Midbrain (tissue), 1 donor: ENCODE data around the gene MDP1.
A peak's percentile ranks its signal among the peaks of the same experiment; 100 is the strongest.

ENCODE experiments used
- DNase-seq: peaks from one replicate; lab custom pipeline; 2025; lab: John Stamatoyannopoulos, UW

MDP1 gene

DNA sequence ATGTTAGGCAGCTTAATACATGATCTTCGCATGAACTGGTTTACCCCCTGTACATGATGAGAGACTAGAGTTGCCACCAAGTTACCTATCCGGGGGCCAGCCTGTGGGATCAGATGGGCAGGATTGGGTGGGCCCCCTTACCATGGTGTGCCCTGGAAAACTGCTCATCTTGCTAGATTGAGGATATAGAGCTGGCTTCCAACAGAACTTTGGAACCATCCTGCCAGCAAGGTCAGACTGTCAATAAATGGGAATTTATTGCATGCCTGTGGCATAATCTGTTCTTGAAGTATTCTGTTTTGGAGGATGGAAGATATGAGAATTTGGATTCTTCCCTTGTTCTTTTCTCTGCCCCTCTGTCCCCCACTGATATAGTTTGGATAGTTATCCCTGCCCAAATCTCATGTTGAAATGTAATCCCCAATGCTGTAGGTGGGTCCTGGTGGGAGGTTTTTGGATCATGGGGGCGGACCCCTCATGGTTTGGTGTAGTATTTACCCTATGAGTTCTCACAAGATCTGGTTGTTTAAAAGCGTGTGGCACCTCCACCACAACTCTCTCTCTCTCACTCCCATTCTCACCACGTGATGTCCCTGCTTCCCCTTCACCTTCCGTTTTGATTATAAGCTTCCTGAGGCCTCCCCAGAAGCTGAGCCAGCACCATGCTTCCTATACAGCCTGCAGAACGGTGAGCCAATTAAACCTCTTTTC lies 16.9 kb downstream of the MDP1 start:
- no peak for DNase-seq

DNA sequence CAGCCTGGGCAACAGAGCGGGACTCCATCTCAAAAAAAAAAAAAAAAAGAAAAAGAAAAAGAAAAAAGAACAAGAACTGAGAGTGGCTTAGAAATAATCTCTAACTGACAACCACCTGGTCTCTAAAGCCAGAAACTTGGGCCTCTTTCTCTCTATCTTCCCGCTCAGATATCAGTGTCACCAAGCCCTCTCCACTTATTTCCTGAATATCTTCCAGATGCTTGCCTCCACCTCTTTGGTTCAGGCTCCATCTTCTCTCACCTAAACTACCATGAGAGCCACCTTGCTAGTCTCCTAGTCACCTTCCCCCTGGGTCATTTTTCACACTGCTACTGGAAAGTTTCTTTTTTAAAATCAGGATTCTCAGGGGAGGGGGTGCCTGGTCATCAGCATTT lies 18.8 kb downstream of the MDP1 start:
- no peak for DNase-seq

DNA sequence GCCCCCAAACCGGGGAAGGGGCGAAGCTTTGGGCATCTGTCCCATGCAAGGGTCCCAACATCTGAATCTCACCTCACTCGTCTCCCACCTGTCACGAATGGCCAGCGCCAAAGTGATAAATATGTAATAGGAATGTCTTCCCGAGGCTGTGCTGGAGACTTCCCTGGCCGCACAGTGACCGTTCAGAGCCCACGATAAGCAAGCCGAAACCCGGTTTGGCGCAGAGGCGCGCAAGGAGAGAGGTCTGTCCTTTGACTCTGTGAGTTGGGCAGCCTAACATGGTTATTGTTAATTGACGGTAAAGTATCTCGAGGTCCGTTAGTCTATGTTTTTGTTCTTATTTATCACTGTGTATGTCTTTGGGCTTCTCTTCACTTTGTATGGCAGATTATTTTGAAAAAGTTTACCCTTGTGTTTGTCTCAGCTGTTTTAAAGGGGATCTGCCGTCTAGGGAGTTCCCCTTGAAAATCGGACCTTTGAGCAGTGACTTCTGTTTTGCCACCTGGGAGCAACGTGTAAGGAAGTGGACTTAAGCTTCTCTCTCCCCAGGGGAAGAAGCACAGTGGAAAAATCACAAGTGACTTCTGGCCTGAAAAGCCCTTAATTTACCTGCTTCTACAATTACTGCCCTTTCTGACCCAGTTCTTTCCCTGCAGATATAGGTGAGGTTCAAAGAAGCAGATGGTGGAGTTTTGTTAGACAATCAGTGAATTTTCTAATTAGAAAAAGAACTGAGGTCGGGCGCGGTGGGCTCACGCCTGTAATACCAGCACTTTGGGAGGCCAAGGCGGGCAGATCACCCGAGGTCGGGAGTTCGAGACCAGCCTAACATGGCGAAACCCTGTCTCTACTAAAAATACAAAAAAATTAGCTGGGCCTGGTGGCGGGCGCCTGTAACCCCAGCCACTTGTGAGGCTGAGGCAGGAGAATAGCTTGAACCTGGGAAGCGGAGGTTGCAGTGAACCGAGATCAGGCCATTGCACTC lies 19.5 kb downstream of the MDP1 start:
- DNase-seq, result no peak

DNA sequence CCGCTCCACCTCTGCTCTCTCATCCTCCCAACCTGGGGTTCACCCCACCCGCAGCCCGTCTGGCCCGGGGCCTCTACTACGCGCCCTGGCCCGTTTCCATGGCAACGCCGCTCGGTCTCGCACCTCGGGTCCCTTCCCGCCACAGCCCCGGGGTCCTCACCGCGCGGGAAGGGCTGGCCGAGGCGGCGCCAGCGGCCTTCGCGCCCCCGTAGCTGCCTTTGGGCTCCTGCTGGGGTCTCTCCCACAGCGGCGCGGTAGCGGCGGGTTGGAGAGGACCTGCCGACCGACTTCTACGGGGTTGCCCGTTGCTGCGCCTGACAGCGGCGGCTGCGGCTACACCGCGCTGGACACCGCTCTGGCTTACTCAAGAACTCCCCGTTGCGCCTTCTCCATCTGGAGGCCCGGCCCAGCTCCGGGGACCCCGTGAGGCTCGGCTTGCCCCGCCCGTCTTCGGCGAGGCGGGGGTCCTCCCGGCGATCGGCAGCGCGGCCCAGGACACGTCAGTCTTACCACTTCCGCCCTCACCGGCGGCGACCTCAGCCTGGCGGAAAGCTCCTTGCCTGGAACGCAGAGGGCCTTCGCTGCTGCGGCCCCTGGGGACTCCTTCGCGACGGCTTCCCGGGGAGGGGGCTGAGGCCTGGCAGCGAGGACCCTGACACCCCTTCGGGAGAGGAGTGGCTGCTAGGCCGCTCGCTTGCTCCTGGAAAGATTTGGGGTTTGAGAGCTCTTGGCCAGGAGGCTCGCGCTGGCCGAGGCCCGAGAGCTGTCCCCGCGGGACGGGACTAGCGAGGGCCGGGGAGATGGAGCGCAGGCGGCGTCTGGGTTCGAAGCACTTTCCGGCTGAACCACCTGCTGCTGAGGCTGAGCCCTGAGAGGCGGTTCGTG lies 20.4 kb downstream of the MDP1 start, which contains the start of gene TM9SF1:
TSS of gene TM9SF1 (minus strand) at position 256 of the 885 bp plus-strand sequence. CDS start 422 bp downstream, outside the sequence.
- peak; percentile 83 for DNase-seq

DNA sequence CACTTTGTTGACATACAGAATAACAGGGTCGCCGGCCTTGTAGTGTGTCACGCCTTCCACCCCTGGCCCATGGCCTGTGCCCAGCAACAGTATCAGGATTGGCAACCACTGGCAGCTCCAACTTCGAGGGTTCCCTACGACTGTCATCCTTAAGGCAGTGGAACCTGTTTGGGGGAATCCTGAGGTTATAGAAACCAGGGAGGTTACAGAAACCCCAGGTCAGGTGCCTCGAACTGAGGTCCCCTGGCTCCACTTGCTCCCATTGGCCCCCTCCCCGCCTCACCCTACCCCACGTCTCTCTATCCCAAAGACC lies 21.0 kb downstream of the MDP1 start:
- DNase-seq, result no peak

DNA sequence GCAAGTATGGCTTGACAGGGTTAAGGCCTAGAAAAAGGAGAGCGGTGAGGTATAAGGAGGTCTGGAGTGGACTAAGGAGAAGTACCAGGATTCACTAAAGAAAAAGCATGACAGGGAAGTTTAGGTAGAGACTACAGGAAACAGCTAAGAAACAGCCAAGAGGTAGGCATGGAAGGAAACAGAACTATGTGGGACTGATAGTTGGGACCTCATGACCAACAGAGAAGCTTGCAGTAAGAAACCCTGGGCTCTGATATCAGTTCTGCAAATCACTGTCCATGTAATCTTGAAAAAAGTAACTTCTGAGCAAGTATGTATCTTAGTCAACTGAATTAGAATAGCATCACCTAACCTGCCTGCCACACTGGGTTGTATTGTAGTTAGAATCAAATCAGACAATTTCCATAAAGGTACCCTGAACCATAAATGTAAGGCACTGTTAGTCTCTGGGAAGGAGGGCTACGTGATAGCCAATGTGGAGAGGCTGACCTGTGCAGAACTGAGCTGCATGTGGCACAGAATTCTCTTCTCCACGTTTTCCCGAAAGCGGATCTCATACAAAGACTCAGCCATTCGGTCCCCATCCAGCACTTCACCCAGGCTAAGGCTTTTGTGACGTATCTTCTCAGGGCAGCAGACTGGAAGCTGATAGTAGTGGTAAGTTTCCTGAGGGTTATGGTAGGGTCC lies 21.5 kb downstream of the MDP1 start:
- no peak for DNase-seq

DNA sequence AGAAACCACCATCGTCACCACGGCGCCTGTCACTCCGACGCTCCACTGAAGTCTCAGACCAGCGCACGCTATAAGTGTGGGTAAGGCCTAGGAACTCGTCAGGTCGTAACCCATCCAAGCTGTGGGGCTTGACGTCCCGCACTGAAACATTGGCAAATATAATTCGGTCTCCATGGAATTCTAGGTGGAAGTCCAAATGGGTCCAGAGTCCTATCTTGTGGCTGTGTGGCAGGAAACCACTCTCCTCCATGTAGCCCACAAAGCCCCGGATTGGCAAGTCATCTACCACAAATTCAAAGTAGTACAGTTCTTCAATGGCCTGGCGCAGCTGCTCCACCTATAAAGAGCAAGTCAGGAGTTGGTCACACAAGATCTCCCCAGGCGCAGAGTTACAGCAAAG lies 22.9 kb downstream of the MDP1 start:
- DNase-seq, result no peak

DNA sequence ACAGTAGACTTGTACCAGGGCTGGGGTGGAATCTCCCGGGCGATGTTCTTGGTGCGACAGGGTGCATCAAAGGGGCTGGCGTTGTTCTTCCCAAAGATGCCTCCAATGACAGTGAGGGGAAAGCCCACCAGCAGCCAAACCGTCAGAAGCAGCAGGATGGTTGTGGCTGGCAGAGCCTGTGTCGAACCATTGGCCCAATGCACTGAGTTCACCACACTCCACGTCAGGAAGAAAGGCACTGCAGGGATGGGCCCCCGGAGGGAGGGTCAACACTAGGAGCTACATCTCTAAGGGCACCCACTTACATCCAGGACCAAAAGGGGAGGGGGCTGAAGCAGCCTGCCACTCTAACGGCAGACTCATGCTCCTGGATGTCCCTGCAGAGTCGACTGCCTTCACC lies 25.4 kb downstream of the MDP1 start:
- DNase-seq, result no peak

DNA sequence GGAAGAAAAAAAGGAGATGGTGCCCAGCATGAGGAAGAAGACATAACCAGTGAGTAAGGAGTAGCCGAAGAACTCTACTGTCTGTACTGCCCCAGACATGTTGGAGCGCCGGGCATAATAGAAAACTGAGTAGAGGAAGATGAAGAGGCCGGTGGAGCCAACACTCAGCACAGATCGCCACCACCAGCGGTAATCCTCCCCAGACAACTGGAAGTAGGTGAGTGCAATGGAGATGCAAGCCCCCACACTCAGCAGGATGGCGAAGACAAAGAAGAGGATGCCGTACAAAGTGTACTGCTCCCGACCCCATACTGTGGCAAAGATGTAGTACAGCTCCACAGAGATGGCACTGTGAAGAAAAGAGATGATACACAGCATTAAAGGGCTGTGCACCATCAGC lies 26.4 kb downstream of the MDP1 start:
- no peak for DNase-seq

DNA sequence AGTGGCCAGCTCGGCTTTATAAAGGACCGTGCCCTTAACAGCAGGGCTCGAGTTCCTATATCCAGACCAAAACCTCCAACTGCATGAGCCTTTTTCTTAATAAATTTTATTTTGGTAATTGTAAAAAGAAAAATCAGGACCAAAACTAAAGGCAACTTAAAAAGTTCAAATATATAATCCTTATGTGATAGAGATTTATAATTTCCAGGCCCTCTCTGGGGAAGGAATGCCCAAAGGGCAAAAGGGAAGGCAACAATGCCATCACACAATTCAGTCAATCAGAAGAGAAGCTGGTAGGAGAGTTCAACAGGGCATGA lies 26.8 kb downstream of the MDP1 start:
- DNase-seq, result no peak

DNA sequence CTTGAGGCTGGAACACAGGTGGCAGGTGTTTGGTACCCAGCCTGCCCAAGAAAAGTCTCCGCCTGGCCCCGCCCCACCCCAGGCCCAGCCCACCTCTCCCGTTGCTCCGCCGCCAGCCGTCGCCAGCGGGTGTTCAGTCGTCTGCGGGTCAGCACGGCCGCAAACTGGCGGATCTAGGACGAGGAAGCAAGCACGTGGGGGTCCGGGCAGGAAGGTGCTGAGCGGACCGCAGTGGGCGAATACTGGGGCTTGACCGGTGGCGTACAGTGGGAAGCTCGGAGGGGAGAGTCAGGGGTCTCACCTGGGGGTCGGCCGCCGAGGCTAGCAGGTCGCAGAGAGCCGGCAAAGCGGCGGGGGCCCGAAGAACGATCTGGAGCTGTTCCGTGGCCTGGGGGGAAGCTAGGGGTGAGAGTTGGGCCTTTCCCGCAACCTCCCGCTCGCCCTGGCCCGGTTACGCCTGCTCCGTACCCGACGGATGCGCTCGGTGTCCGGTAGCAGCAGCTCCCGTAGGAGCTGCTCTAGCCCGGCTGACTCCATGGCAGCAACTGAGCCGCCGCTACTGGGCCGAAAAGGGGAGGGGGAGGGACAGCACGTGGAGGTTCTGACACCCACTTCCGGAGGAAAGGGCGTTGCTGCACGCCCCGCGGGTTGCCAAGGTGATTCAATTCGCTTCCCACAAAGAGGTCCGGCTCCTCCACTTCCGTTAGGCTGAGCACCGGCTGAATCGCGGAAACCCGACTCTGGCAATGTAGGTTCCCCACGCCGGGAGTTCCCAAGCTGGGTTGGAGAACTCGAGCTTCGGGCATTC lies 27.4 kb downstream of the MDP1 start, which contains the start of gene IPO4:
TSS of gene IPO4 (minus strand) at position 566 of the 808 bp plus-strand sequence. CDS start at position 537, 29 bp downstream.
- peak; percentile 98 for DNase-seq

DNA sequence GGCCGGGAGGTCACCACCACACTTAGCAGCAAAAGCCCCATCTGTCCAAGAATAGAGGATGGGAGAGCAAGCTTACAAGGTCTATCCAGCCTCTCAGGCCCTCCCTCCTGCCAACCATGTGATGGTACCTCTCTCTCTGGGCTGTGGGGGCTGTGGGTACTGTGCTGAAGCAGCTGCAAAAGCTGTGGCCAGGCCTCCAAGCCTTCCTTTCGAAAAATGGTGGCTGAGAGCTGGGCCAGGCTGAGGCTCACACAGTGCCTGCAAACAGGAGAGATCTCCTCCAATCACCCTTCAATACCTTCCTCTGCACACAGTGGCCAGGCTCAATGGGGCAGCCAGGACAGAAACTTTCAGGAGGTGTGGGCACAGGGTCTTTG lies 28.3 kb downstream of the MDP1 start:
- DNase-seq, result no peak

DNA sequence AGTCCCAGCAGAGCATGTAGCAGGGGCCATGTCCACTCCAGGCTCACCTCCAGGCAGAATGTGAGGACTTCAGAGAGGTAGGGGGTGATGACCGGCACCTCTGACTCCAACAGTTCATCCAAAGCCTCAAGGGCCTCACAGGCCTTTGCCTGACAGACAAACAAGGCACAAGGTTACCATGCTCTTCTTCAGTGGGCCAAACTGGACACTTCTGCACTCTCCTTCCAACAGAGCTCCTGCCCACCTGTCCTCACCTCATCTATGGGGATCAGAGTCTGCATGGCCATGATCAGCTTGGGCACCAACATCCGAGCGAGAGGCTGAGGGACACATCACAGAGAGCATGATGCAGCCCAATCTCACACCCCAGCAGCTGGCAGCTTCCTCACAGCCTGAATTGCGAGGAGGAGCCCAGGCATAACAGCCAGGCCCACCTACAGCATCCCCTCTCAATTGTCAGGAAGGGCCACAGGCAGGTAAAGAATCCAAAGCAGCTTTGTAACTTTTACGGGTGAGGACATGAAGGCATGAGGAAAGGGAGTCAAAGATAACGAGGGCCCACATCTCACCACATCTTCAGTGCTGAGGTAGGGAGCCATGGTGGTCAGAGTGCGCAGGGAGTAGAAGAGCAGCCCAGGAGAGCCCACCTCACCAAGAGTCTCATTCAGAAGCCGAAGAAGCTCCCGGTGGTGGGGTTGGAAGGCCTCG lies 28.9 kb downstream of the MDP1 start:
- DNase-seq, result no peak

DNA sequence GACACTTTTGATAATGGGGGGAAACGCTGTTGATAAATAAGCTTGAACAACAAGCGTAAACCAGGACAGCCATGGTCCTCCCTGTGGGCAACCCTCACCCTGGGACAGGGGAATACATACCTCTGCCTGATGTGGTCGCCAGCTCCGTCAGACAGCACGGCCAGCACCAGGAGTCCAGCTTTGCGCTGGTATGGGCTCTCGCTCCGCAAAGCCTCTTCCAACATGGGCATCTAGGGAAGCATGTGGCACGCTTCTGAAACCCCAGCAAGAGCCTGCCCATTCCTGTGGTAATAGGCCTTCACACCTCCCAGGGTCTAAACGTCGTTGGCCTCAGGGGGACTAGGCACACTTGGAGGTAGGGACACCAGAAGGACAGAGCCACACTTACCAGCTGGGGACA lies 30.1 kb downstream of the MDP1 start:
- no peak for DNase-seq

DNA sequence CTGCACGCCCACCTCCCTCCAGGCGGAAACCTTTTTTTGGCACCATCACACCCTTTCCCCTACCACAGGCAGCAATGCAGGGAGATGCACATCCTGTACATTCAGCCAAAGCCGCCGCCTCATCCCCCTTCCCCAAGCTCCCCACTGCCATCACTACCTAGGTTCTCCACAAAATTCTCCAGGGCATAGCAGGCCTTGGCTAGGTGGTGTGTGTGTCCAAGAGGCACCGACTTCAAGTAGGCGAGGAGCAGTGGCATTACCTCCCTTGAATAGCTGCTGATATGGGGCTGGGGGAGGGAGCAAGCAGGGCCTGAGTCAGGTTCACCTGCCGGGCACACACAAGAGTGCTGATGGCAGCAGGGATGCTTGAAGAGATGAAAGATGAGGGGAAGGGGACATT lies 30.8 kb downstream of the MDP1 start:
- DNase-seq, result no peak

DNA sequence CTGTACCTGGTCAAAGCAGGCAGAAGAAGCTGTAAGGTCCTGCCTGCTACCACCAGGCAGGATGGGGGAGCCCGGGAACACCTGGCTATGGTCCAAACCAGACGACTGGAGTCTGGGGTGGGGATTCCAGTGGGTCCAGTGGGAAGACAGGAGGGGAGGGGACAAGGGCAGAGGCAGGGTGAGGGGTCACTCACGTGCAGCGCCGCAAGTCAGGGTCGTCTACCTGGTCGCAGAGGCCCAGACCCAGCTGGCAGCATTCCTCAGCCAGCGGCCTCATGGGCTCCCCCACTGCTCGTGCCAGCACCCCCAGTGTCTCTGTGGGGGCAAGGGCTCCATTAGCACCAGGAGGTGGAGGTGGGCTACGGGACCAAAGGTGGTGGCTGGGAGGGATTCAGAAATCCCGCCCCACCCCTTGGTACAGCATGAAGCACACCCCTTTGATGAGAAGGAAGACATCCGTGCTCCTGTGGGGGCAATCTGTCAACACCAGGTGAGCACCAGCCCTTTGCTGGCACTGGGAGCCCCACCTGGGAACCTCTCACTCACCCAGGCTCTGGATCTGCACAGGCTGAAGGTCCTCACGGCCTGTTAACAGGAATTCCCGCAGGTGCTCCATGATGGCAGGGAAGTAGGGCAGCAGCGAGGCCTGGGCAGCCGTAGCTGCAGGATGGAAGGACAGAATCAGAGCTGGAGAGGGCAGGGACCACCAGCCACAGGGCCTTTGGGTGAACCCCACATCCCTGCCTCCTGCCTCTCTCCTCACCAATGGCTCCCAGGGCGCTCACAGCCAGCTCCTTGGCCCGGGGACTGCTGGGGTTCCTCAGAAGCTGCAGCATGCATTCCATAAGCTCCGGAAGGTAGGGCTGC lies 31.5 kb downstream of the MDP1 start:
- no peak for DNase-seq

DNA sequence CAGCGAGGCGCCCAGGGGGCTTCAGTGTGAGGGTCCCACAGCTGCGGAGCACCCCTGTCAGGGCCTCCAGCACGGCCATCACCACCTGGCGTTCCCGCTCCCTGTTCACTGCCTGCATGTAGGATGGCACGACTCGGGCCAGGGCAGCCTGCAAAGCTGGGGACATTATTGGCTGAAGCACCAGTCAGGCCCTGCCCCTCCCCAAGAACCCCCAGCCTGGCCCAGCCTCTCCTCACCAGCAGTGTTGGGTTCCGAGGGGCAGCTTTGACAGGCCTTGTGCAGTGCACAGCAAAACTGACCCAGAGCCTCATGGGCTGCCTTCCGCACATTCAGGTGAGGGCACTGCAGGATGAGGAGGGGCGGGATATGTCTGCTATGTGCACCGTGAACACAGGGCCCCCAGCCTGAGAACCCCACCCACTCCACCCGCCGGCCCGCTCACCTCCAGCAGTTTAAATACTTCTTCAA lies 32.8 kb downstream of the MDP1 start:
- no peak for DNase-seq

DNA sequence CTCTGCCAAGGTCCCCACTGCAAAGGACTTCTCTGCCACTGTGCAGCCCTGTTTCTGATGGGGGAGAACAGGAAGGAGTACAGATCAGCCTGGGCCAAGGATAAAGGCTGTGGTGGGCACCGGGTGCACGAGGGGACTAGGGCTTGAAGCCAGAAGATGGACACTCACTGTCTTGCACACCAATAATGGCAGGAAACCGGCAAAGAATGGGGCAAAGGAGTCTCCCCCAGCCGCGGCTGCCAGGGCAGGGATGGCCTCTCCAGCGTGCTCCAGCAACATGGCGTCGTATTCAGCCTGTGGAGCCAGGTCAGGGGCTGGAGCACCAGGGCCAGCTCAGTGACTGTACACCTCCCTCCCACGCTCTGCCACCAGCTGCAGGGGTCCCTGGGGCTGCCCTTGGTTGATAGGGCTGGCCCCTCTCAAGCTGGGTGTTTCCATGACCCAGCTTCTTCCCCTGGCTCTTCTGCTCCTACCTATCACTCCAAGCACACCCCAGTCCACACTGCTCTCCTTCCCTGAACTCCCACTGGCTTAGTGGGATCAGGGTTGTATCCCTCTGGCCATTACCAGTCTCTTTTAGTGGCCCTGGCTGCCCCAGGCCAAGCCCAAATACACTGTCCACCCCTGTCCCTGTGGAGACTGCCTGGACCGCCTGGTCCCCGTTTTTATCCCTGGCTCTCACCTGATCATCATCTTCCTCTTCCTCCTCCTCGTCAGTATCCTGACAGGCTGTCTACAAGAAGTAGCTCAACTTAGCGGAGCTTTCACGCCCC lies 33.6 kb downstream of the MDP1 start:
- no peak for DNase-seq
